Measurements from ENCODE around the gene NLGN1. TPM values are rescaled to one million over a fixed set of nuclear protein-coding genes. Genes with fewer than 3 reads are reported as not detected.

The NLGN1 gene
- total RNA-seq, 1 experiment from 2014 or later: 5.2 TPM

DNA sequence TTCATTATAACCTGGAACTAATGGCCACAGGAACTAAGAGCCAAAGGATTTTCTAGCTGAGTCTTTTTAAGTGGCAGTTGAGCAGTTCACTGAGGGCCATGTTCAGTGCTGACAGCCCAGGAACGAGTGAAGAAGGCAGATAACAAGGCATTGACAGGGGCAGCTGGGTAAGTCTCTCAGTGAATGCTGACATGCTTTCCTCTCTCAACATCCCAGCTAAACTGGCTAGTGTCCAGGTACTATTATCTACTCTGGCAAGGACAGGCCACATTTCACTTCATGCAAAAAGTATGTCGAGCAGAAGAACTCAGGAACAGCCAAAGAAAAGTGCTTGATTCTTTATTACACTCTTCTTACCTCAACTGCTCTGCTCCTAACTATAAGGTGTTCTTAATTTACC, 515.9 kb downstream of the NLGN1 start:
- Mint-ChIP-seq H3K4me1 (peaks cover 39 to 40% of the 10 kb centered on the region in 2 experiments), H3K4me3 (no peak overlapping the region), H3K9me3 (no peaks in the 10 kb centered on the region), H3K27me3 (ENCODE audit: low read depth) (no peaks in the 10 kb centered on the region), H3K27ac (peak overlapping the region; percentile 31 to 70 (median 50); a peak in 3 of 7 replicates), H3K36me3 (ENCODE audit: insufficient read depth in 1 of 3, low read depth in 3 of 3) (no peaks in the 10 kb centered on the region)
- no peak overlapping the region for H3K9ac ChIP-seq (ENCODE audit: extremely low read depth, insufficient read length, low read length)
- no peak overlapping the region for H2BK12ac ChIP-seq (ENCODE audit: insufficient read length, low read depth, low read length)
- H3T11ph ChIP-seq (ENCODE audit: low read length): no peak overlapping the region
- no peaks in the 10 kb centered on the region for H3K23me2 ChIP-seq (ENCODE audit: insufficient read length, low read depth, low read length, poor library complexity, severe bottlenecking)
- H2BK20ac ChIP-seq (ENCODE audit: low read depth, low read length, poor library complexity, severe bottlenecking): no peak overlapping the region
- peak overlapping the region; percentile 56 for H3K27ac ChIP-seq (ENCODE audit: insufficient read length, low read depth, low read length)
- no peak overlapping the region for H4K91ac ChIP-seq (ENCODE audit: insufficient read length, low read depth, low read length)
- DNase-seq: no peak
- H3K4ac ChIP-seq (ENCODE audit: low read depth, low read length): no peak overlapping the region
- H3K18ac ChIP-seq (ENCODE audit: insufficient read length, low read depth, low read length): no peak overlapping the region
- H2AFZ ChIP-seq (ENCODE audit: low read length): no peak overlapping the region
- H3K56ac ChIP-seq (ENCODE audit: insufficient read length, low read depth, low read length): no peak overlapping the region
- H2BK120ac ChIP-seq (ENCODE audit: low read depth, low read length, poor library complexity, severe bottlenecking): no peak overlapping the region
- no peak overlapping the region for H4K5ac ChIP-seq (ENCODE audit: insufficient read length, low read depth, low read length)
- TF ChIP-seq, protein P1, sequence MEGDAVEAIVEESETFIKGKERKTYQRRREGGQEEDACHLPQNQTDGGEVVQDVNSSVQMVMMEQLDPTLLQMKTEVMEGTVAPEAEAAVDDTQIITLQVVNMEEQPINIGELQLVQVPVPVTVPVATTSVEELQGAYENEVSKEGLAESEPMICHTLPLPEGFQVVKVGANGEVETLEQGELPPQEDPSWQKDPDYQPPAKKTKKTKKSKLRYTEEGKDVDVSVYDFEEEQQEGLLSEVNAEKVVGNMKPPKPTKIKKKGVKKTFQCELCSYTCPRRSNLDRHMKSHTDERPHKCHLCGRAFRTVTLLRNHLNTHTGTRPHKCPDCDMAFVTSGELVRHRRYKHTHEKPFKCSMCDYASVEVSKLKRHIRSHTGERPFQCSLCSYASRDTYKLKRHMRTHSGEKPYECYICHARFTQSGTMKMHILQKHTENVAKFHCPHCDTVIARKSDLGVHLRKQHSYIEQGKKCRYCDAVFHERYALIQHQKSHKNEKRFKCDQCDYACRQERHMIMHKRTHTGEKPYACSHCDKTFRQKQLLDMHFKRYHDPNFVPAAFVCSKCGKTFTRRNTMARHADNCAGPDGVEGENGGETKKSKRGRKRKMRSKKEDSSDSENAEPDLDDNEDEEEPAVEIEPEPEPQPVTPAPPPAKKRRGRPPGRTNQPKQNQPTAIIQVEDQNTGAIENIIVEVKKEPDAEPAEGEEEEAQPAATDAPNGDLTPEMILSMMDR (conservative IDR thresholded peaks at IDR 0.05): no peak
- no peaks in the 10 kb centered on the region for H4K20me1 ChIP-seq (ENCODE audit: control insufficient read depth, insufficient read depth, insufficient read length)
- H4K8ac ChIP-seq (replicated peaks; ENCODE audit: insufficient read length, low read depth, low read length): no peak overlapping the region
- peaks cover 5% of the 10 kb centered on the region; the same call in 1 of the 2 replicates for H3K4me1 ChIP-seq (ENCODE audit: insufficient read depth, low read length)
- H3K79me1 ChIP-seq (ENCODE audit: insufficient read depth, low read depth, low read length, poor library complexity, severe bottlenecking): no peaks in the 10 kb centered on the region
- no peak overlapping the region for H3K4me2 ChIP-seq (ENCODE audit: insufficient read depth, insufficient read length, low read length)
- no peaks in the 10 kb centered on the region; the same call in 1 of the 2 replicates for H3K79me2 ChIP-seq (ENCODE audit: insufficient read depth, low read length)
- H3K27me3 ChIP-seq (ENCODE audit: insufficient read depth, low read length): no peaks in the 10 kb centered on the region; the same call in 1 of the 2 replicates
- no peak overlapping the region for H3K14ac ChIP-seq (ENCODE audit: insufficient read depth, low read length)
- no CpG with 5 or more reads among the region's 2 CpGs for WGBS (ENCODE audit: extremely low coverage, insufficient read length, low lambda C conversion rate)
- H2BK15ac ChIP-seq (ENCODE audit: low read depth, low read length): no peak overlapping the region
- no peak overlapping the region for H2BK5ac ChIP-seq (ENCODE audit: insufficient read length, low read length)
- no peak overlapping the region for H3K23ac ChIP-seq (ENCODE audit: insufficient read length, low read depth, low read length)
- no peak overlapping the region for H2AK5ac ChIP-seq (ENCODE audit: insufficient read length, low read length)
- H3K9me3 ChIP-seq (ENCODE audit: control insufficient read depth, low read depth, low read length): no peaks in the 10 kb centered on the region

Data from H9 (cell line).